ENCODE results near the gene ECHS1.

DNA sequence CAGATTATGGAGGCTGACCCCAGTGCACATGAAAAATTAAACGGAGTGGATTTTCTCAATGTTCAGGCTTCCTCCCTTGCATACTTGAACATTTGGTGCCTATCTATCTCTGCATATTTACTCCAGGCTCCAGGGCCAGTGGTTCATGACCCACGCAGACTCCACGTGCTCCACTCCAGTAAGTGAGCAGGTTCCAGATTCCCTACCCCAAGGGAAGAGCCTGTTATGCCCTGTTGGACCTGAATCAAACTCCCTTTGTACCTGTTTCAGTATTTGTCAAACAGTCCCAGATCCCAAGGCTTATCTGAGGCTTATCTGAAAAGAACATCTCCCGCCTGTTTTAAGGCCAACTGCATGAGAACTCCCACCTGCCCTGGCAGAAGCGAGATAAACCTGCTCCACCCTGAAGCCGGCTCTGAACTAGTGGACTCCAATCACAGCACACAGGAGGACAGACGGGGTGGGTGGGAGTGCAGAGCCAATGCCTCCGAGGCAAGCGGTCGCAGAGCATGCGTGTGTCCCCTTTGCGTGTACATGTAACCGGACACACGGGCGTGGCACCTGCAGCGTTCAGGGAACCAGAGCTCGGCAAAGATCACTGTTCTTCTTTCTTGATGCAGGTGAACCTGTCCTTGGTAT lies 13.1 kb downstream of the ECHS1 start:
- no peak for TF ChIP-seq CTCF (IDR thresholded peaks at IDR 0.05)
- no peak for TF ChIP-seq POLR2A (IDR thresholded peaks at IDR 0.05)

Data from suprapubic skin (tissue), 3 donors.